Naive thymus-derived CD4-positive, alpha-beta T cell (primary cell): ENCODE data around the gene DENND4C. TPM values are rescaled to one million over a fixed set of nuclear protein-coding genes. Genes with fewer than 3 reads are reported as not detected.

ENCODE experiments used
- ATAC-seq: fragments of 150-1000 bp; cut with Tn5 transposase; 2 replicates; pipeline ENCODE4 v1.10.0; 2021; ENCODE audit warnings: mild to moderate bottlenecking, moderate library complexity
- CTCF ChIA-PET: fragments of 350-600 bp; sonication (Branson Sonifier 250); formaldehyde crosslinking; loops from one replicate; lab custom pipeline; 2021; ENCODE audit warnings: antibody characterized with exemption; lab: Charles Lee
- POLR2A ChIA-PET: fragments of 350-600 bp; sonication (Branson Sonifier 250); formaldehyde crosslinking; loops from one replicate; lab custom pipeline; 2021; ENCODE audit warnings: antibody characterized with exemption, inconsistent platforms; lab: Charles Lee
- DNase-seq, 9 donors: peaks; one replicate each; pipeline versions ENCODE4 v3.0.0 to v3.0.0-alpha.2; 2020 to 2022; ENCODE audit warnings: mixed read lengths in 1 of 9
- H3K27ac ChIP-seq: one replicate; pipeline ENCODE4 v1.7.0; 2013; ENCODE audit warnings: mild to moderate bottlenecking, low read depth, low read length, moderate library complexity
- H3K27me3 ChIP-seq, 2 donors: one replicate each; pipeline ENCODE4 v1.7.0; 2013; ENCODE audit warnings: low read length in 2 of 2, mild to moderate bottlenecking in 2 of 2, moderate library complexity in 2 of 2; ENCODE audit not compliant: control insufficient read depth in 2 of 2, insufficient read depth in 2 of 2
- H3K36me3 ChIP-seq, 3 experiments: 1 replicate in 2 of 3; 2 replicates in 1 of 3; pipeline ENCODE4 v1.7.0; 2013; ENCODE audit warnings: low read length in 3 of 3, mild to moderate bottlenecking in 3 of 3, moderate library complexity in 1 of 3; ENCODE audit not compliant: insufficient read depth in 3 of 3, control insufficient read depth in 2 of 3
- H3K4me1 ChIP-seq, 2 donors: one replicate each; pipeline ENCODE4 v1.7.0; 2013; ENCODE audit warnings: low read length in 2 of 2, mild to moderate bottlenecking in 2 of 2, moderate library complexity in 1 of 2; ENCODE audit not compliant: control insufficient read depth in 2 of 2, insufficient read depth in 2 of 2
- H3K4me3 ChIP-seq: 2 replicates; pipeline ENCODE4 v1.7.0; 2013; ENCODE audit warnings: mild to moderate bottlenecking, low read length
- H3K9me3 ChIP-seq, 3 experiments: 1 replicate in 2 of 3; 2 replicates in 1 of 3; pipeline ENCODE4 v1.7.0; 2013; ENCODE audit warnings: low read length in 3 of 3; ENCODE audit not compliant: control insufficient read depth in 2 of 3
- H3K27ac Mint-ChIP-seq, 9 donors: one replicate each; pipeline ENCODE4 v1.8.0; 2020 to 2022; ENCODE audit warnings: mixed read lengths in 9 of 9, mild to moderate bottlenecking in 8 of 9, moderate library complexity in 5 of 9, inconsistent platforms in 2 of 9
- H3K27me3 Mint-ChIP-seq, 5 donors: one replicate each; pipeline ENCODE4 v1.8.0; 2021 to 2022; ENCODE audit warnings: mixed read lengths in 5 of 5, mild to moderate bottlenecking in 1 of 5
- H3K36me3 Mint-ChIP-seq, 5 donors: one replicate each; pipeline ENCODE4 v1.8.0; 2020 to 2022; ENCODE audit warnings: mixed read lengths in 5 of 5, mild to moderate bottlenecking in 3 of 5, inconsistent platforms in 1 of 5
- H3K4me1 Mint-ChIP-seq, 7 donors: one replicate each; pipeline ENCODE4 v1.8.0; 2020 to 2022; ENCODE audit warnings: mixed read lengths in 7 of 7, mild to moderate bottlenecking in 3 of 7, inconsistent platforms in 1 of 7
- H3K4me3 Mint-ChIP-seq, 10 donors: one replicate each; pipeline ENCODE4 v1.8.0; 2020 to 2022; ENCODE audit warnings: mild to moderate bottlenecking in 10 of 10, mixed read lengths in 10 of 10, moderate library complexity in 6 of 10, inconsistent platforms in 2 of 10
- H3K9me3 Mint-ChIP-seq, 11 donors: one replicate each; pipeline ENCODE4 v1.8.0; 2020 to 2022; ENCODE audit warnings: mixed read lengths in 11 of 11, mild to moderate bottlenecking in 4 of 11, inconsistent platforms in 1 of 11, moderate library complexity in 1 of 11
- intact Hi-C, 2 donors: fragments of 100-400 bp; cut with micrococcal nuclease; formaldehyde crosslinking; loops; one replicate each; pipeline ENCODE4 v1.15.1; 2023
- polyA plus RNA-seq, 2 donors: library from polyadenylated mRNA; unstranded; fragments of 300-500 nt; fragmentation: Illumina TruSeq; gene quantifications; one replicate each; pipeline ENCODE4 v1.2.3, GENCODE V29; 2021
- total RNA-seq, 6 experiments: library from RNA in 5 of 6; stranded (reverse) in 5 of 6; gene quantifications; 1 replicate in 5 of 6; 2 replicates in 1 of 6; pipeline ENCODE4 v1.2.3 and lab custom pipeline; 2021 to 2026

The DENND4C gene
- total and polyA plus RNA-seq, 7 experiments from 2014 or later, result 34.7 to 77.5 (median 46.9) TPM

GRCh38 chr9:19199012-19199411 lies 31.5 kb upstream of the DENND4C start:
- Mint-ChIP-seq H3K27ac (no peak overlapping the region), H3K9me3 (peaks cover 0 to 3% (median 0%) of the 10 kb centered on the region in 11 donors), H3K27me3 (peaks cover 0 to 5% (median 0%) of the 10 kb centered on the region in 5 donors), H3K36me3 (no peaks in the 10 kb centered on the region), H3K4me1 (peaks cover 0 to 6% (median 0%) of the 10 kb centered on the region in 7 donors), H3K4me3 (no peak overlapping the region)
- ChIA-PET CTCF (no interaction called here), POLR2A (no interaction called here)
- H3K9me3 ChIP-seq, result no peaks in the 10 kb centered on the region
- H3K4me3 ChIP-seq, result no peak overlapping the region
- intact Hi-C loops, result no loop called here
- ATAC-seq, result no peak
- no peak for DNase-seq
- H3K36me3 ChIP-seq, result no peaks in the 10 kb centered on the region
- no peak overlapping the region for H3K27ac ChIP-seq
- H3K27me3 ChIP-seq, result no peaks in the 10 kb centered on the region
- no peaks in the 10 kb centered on the region for H3K4me1 ChIP-seq

GRCh38 chr9:19200229-19200628 lies 30.3 kb upstream of the DENND4C start:
- H3K9me3 Mint-ChIP-seq, result no peaks in the 10 kb centered on the region
- intact Hi-C loops, result no loop called here
- Histone ChIP-seq H3K4me3 (no peak overlapping the region), H3K36me3 (no peaks in the 10 kb centered on the region), H3K27ac (no peak overlapping the region), H3K4me1 (no peaks in the 10 kb centered on the region), H3K9me3 (no peaks in the 10 kb centered on the region), H3K27me3 (no peaks in the 10 kb centered on the region)
- DNase-seq (no peak), ATAC-seq (no peak)
- ChIA-PET CTCF (no interaction called here), POLR2A (no interaction called here)
- H3K27me3 Mint-ChIP-seq, result peaks cover 0 to 3% (median 0%) of the 10 kb centered on the region in 5 donors
- H3K27ac Mint-ChIP-seq, result no peak overlapping the region
- peaks cover 0 to 6% (median 0%) of the 10 kb centered on the region in 7 donors for H3K4me1 Mint-ChIP-seq
- H3K36me3 Mint-ChIP-seq, result no peaks in the 10 kb centered on the region
- no peak overlapping the region for H3K4me3 Mint-ChIP-seq

- CTCF ChIA-PET, result no interaction called here
- Mint-ChIP-seq H3K27ac (no peak overlapping the region), H3K36me3 (no peaks in the 10 kb centered on the region), H3K4me1 (peaks cover 0 to 6% (median 0%) of the 10 kb centered on the region in 7 donors), H3K4me3 (no peak overlapping the region), H3K9me3 (no peaks in the 10 kb centered on the region), H3K27me3 (peaks cover 0 to 3% (median 0%) of the 10 kb centered on the region in 5 donors)
- Histone ChIP-seq H3K27me3 (no peaks in the 10 kb centered on the region), H3K36me3 (no peaks in the 10 kb centered on the region), H3K4me3 (no peak overlapping the region), H3K27ac (no peak overlapping the region), H3K9me3 (no peaks in the 10 kb centered on the region), H3K4me1 (no peaks in the 10 kb centered on the region)
- POLR2A ChIA-PET, result no interaction called here
- no peak for ATAC-seq
- intact Hi-C loops, result no loop called here
- DNase-seq, result no peak
Observed at GRCh38 chr9:19201899-19202891, 28.3 kb upstream of the DENND4C start.

GRCh38 chr9:19203058-19203457 lies 27.4 kb upstream of the DENND4C start:
- no peaks in the 10 kb centered on the region for H3K27me3 ChIP-seq
- ATAC-seq, result no peak
- intact Hi-C loops, result no loop called here
- peaks cover 0 to 6% (median 0%) of the 10 kb centered on the region in 7 donors for H3K4me1 Mint-ChIP-seq
- POLR2A ChIA-PET, result no interaction called here
- peaks cover 0 to 3% (median 0%) of the 10 kb centered on the region in 5 donors for H3K27me3 Mint-ChIP-seq
- no peaks in the 10 kb centered on the region for H3K36me3 Mint-ChIP-seq
- no peak for DNase-seq
- no peaks in the 10 kb centered on the region for H3K9me3 ChIP-seq
- H3K4me3 ChIP-seq, result no peak overlapping the region
- CTCF ChIA-PET, result no interaction called here
- no peaks in the 10 kb centered on the region for H3K4me1 ChIP-seq
- no peak overlapping the region for H3K4me3 Mint-ChIP-seq
- H3K27ac ChIP-seq, result no peak overlapping the region
- no peak overlapping the region for H3K27ac Mint-ChIP-seq
- H3K36me3 ChIP-seq, result no peaks in the 10 kb centered on the region
- H3K9me3 Mint-ChIP-seq, result no peaks in the 10 kb centered on the region

GRCh38 chr9:19208653-19209052 lies 21.8 kb upstream of the DENND4C start:
- peak overlapping the region in 1 of 9 donors; percentile 25 for H3K27ac Mint-ChIP-seq
- ChIA-PET POLR2A (no interaction called here), CTCF (no interaction called here)
- intact Hi-C loops, result no loop called here
- H3K9me3 Mint-ChIP-seq, result no peaks in the 10 kb centered on the region
- no peak for DNase-seq
- no peaks in the 10 kb centered on the region for H3K4me1 Mint-ChIP-seq
- H3K4me3 Mint-ChIP-seq, result no peak overlapping the region
- Histone ChIP-seq H3K4me1 (no peaks in the 10 kb centered on the region), H3K27ac (no peak overlapping the region), H3K4me3 (no peak overlapping the region), H3K9me3 (no peaks in the 10 kb centered on the region), H3K36me3 (no peaks in the 10 kb centered on the region), H3K27me3 (no peaks in the 10 kb centered on the region)
- ATAC-seq, result no peak
- H3K36me3 Mint-ChIP-seq, result no peaks in the 10 kb centered on the region
- peaks cover 0 to 11% (median 0%) of the 10 kb centered on the region in 5 donors for H3K27me3 Mint-ChIP-seq

- Mint-ChIP-seq H3K4me1 (no peaks in the 10 kb centered on the region), H3K27me3 (peaks cover 0 to 11% (median 0%) of the 10 kb centered on the region in 5 donors), H3K4me3 (no peak overlapping the region), H3K9me3 (no peaks in the 10 kb centered on the region), H3K36me3 (no peaks in the 10 kb centered on the region), H3K27ac (no peak overlapping the region)
- Histone ChIP-seq H3K36me3 (no peaks in the 10 kb centered on the region), H3K9me3 (no peaks in the 10 kb centered on the region), H3K27ac (no peak overlapping the region), H3K4me3 (no peak overlapping the region), H3K27me3 (no peaks in the 10 kb centered on the region), H3K4me1 (no peaks in the 10 kb centered on the region)
- ChIA-PET POLR2A (no interaction called here), CTCF (no interaction called here)
- no peak for ATAC-seq
- no peak for DNase-seq
- intact Hi-C loops, result no loop called here
Observed at GRCh38 chr9:19209188-19209587, 21.3 kb upstream of the DENND4C start.

GRCh38 chr9:19213823-19214222 lies 16.7 kb upstream of the DENND4C start:
- intact Hi-C loops, result no loop called here
- H3K27me3 ChIP-seq, result no peaks in the 10 kb centered on the region
- Mint-ChIP-seq H3K27ac (no peak overlapping the region), H3K9me3 (no peaks in the 10 kb centered on the region), H3K27me3 (peaks cover 0 to 8% (median 0%) of the 10 kb centered on the region in 5 donors), H3K4me1 (no peaks in the 10 kb centered on the region), H3K36me3 (no peaks in the 10 kb centered on the region), H3K4me3 (no peak overlapping the region)
- ChIA-PET POLR2A (no interaction called here), CTCF (no interaction called here)
- ATAC-seq (no peak), DNase-seq (no peak)
- no peaks in the 10 kb centered on the region for H3K9me3 ChIP-seq
- no peaks in the 10 kb centered on the region for H3K4me1 ChIP-seq
- H3K4me3 ChIP-seq, result no peak overlapping the region
- no peak overlapping the region for H3K27ac ChIP-seq
- no peaks in the 10 kb centered on the region for H3K36me3 ChIP-seq
